Neutrophil (primary cell): Measurements from ENCODE around the gene DGKG.
A peak's percentile ranks its signal among the peaks of the same experiment; 100 is the strongest.

Source experiments
- H3K27ac ChIP-seq: fragments of 200-600 bp; sonication (generic); 2 replicates; pipeline ENCODE4 v1.5.1; 2016; ENCODE audit warnings: mild to moderate bottlenecking, moderate library complexity
- H3K27me3 ChIP-seq: fragments of 200-600 bp; sonication (generic); 2 replicates; pipeline ENCODE4 v1.6.0; 2016; ENCODE audit warnings: mild to moderate bottlenecking
- H3K36me3 ChIP-seq: fragments of 200-600 bp; sonication (generic); 2 replicates; pipeline ENCODE4 v1.5.1; 2017
- H3K4me1 ChIP-seq, 2 experiments: fragments of 200-600 bp in 1 of 2; sonication (generic) in 1 of 2; 1 replicate in 1 of 2; 2 replicates in 1 of 2; pipeline versions ENCODE4 v1.5.1 to v1.6.1; 2013 to 2016; ENCODE audit warnings: low read depth in 1 of 2, low read length in 1 of 2, mild to moderate bottlenecking in 1 of 2, moderate library complexity in 1 of 2; ENCODE audit not compliant: control insufficient read depth in 1 of 2, insufficient read depth in 1 of 2
- H3K4me3 ChIP-seq, 2 experiments: fragments of 200-600 bp in 1 of 2; sonication (generic) in 1 of 2; 1 replicate in 1 of 2; 2 replicates in 1 of 2; pipeline ENCODE4 v1.5.1; 2013 to 2016; ENCODE audit warnings: low read depth in 1 of 2, low read length in 1 of 2, mild to moderate bottlenecking in 1 of 2, moderate library complexity in 1 of 2
- H3K9me3 ChIP-seq: fragments of 200-600 bp; sonication (generic); 2 replicates; pipeline ENCODE4 v1.5.1; 2016
- CTCF ChIP-seq: fragments of 200-600 bp; sonication (generic); IDR thresholded peaks from 2 replicates; pipeline ENCODE4 v1.5.1; 2016; ENCODE audit warnings: antibody characterized with exemption

Gene DGKG

GRCh38 chr3:186264608-186265400 lies 97.2 kb downstream of the DGKG start:
- no peak for TF ChIP-seq CTCF
- no peak overlapping the region for H3K4me3 ChIP-seq
- H3K36me3 ChIP-seq: peaks cover 99% of the 10 kb centered on the region
- no peaks in the 10 kb centered on the region for H3K27me3 ChIP-seq
- H3K27ac ChIP-seq: no peak overlapping the region
- H3K4me1 ChIP-seq: no peaks in the 10 kb centered on the region
- H3K9me3 ChIP-seq: no peaks in the 10 kb centered on the region

- Histone ChIP-seq H3K36me3 (peaks cover 99% of the 10 kb centered on the region), H3K4me1 (no peaks in the 10 kb centered on the region), H3K27me3 (no peaks in the 10 kb centered on the region), H3K4me3 (no peak overlapping the region), H3K27ac (no peak overlapping the region), H3K9me3 (no peaks in the 10 kb centered on the region)
- TF ChIP-seq CTCF: no peak
These were observed 100.4 kb downstream of the DGKG start for GRCh38 chr3:186261638-186262037.

- Histone ChIP-seq H3K27me3 (no peaks in the 10 kb centered on the region), H3K36me3 (peaks cover 99% of the 10 kb centered on the region), H3K4me1 (no peaks in the 10 kb centered on the region), H3K9me3 (no peaks in the 10 kb centered on the region), H3K4me3 (no peak overlapping the region), H3K27ac (no peak overlapping the region)
- no peak for TF ChIP-seq CTCF
These were observed 101.3 kb downstream of the DGKG start for GRCh38 chr3:186260726-186261125.

GRCh38 chr3:186259612-186260383 lies 102.2 kb downstream of the DGKG start:
- no peaks in the 10 kb centered on the region for H3K4me1 ChIP-seq
- no peaks in the 10 kb centered on the region for H3K9me3 ChIP-seq
- H3K4me3 ChIP-seq: no peak overlapping the region
- H3K36me3 ChIP-seq: peaks cover 100% of the 10 kb centered on the region
- TF ChIP-seq CTCF: peak; percentile 39
- no peaks in the 10 kb centered on the region for H3K27me3 ChIP-seq
- H3K27ac ChIP-seq: no peak overlapping the region

GRCh38 chr3:186258968-186259367 lies 103.1 kb downstream of the DGKG start:
- Histone ChIP-seq H3K27me3 (no peaks in the 10 kb centered on the region), H3K4me1 (no peaks in the 10 kb centered on the region), H3K4me3 (no peak overlapping the region), H3K27ac (no peak overlapping the region), H3K36me3 (peaks cover 100% of the 10 kb centered on the region), H3K9me3 (no peaks in the 10 kb centered on the region)
- TF ChIP-seq CTCF: no peak
